ENCODE measurements around the gene MAD1L1.
A peak's percentile ranks its signal among the peaks of the same experiment; 100 is the strongest.
"Not testable (repeated sequence)": the region's sequence is repeated elsewhere in the genome, so short reads cannot be mapped to it uniquely, and the experiment has no call there.

The MAD1L1 gene

GRCh38 chr7:1886361-1887064 is 346.2 kb downstream of the MAD1L1 start:
- Histone ChIP-seq H3K36me3 (ENCODE audit: control insufficient read depth in 2 of 2, insufficient read depth in 2 of 2, low read length in 2 of 2) (peaks cover 14 to 20% of the 10 kb centered on the region in 2 donors), H3K9me3 (ENCODE audit: control insufficient read depth in 2 of 2, low read length in 2 of 2) (no peaks in the 10 kb centered on the region), H3K4me1 (ENCODE audit: control insufficient read depth in 2 of 2, insufficient read depth in 2 of 2, low read length in 2 of 2) (no peaks in the 10 kb centered on the region), H3K27ac (ENCODE audit: low read depth in 2 of 2, low read length in 2 of 2) (no peak overlapping the region), H3K27me3 (ENCODE audit: control insufficient read depth in 2 of 2, insufficient read depth in 2 of 2, low read length in 2 of 2) (no peaks in the 10 kb centered on the region), H3K9ac (ENCODE audit: low read depth in 1 of 2, low read length in 2 of 2) (no peak overlapping the region), H3K4me3 (ENCODE audit: low read length in 2 of 2) (no peak overlapping the region)

DNA sequence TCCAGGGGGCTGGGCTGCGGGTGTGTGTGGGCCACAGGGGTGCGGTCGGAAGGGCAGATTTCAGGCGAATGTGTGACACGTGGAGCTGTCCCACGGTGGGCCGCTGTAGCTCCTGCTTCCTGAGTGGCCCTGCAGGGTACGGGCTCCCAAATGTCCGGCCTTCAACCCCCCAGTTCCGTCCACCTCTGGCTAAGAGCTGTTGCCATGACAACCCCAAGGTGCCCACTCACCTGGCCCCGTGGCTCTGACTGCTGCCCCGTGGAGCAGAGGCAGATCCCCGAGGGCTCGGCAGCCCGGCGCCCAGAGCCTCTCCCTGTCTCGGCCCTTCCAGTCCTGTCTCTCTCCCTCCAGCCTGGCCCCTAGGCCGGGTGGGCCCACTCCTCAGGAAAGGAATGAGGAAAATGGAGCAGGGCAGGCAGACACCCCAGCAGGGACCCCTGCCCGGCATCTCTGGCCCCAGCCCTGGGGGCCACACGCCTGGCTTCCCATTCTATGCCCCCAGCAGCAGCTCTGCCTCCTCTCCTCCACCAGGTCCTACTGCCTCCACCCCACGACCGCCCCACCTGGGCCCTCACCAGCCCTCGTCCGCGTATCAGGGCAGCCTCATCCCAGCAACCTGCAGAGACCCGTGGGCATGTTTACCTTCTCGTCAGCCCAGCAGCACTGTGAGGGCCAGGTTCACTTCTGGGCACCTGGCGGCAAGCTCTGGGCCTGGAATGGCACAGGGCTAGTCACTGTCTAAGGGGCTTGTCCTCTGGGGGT is 347.1 kb downstream of the MAD1L1 start:
- Histone ChIP-seq H3K36me3 (ENCODE audit: control insufficient read depth in 2 of 2, insufficient read depth in 2 of 2, low read length in 2 of 2) (peaks cover 14 to 21% of the 10 kb centered on the region in 2 donors), H3K27ac (ENCODE audit: low read depth in 2 of 2, low read length in 2 of 2) (no peak overlapping the region), H3K4me1 (ENCODE audit: control insufficient read depth in 2 of 2, insufficient read depth in 2 of 2, low read length in 2 of 2) (no peaks in the 10 kb centered on the region)

DNA sequence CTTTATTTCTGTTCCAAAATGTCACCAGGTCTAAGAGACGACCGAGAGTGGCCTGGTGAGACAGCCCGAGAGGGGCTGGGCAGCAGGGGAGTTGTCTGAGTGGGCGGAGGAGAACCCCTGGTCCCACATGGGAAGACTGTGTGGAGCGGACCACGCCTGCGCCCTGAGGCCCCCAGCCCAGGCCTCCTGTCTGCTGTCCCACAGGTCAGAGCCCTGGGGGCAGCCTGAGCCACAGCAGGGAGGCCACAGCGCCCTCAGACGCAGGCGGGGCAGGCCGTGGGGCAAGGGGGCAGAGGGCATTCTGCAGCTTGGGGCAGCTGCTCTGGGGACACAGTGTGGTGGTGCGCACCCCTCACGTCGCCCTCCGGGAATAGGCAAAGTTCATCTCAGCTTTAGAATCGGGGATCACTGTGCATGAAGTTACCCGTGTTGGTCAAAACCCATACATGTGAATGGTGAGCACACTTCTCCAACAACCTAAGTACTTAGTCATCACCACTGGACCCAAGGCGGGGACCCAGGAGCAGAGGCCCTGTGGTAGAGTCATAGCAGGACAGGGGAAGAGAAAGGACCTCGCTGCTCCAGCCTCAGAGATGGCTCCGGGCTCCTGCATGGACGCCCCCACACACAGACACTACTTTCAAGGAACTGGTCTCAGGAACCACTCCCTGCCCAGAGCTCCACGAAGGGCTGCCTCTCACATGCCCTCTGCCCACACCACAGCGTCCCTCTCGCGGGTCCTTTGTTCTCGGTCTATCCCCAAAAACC is 348.0 kb downstream of the MAD1L1 start:
- no peak overlapping the region for H3K27ac ChIP-seq (ENCODE audit: low read depth in 2 of 2, low read length in 2 of 2)
- H3K36me3 ChIP-seq (ENCODE audit: control insufficient read depth in 2 of 2, insufficient read depth in 2 of 2, low read length in 2 of 2) = peaks cover 14 to 22% of the 10 kb centered on the region in 2 donors
- no peaks in the 10 kb centered on the region for H3K9me3 ChIP-seq (ENCODE audit: control insufficient read depth in 2 of 2, low read length in 2 of 2)
- H3K4me3 ChIP-seq (ENCODE audit: low read length in 2 of 2) = no peak overlapping the region
- no peaks in the 10 kb centered on the region for H3K4me1 ChIP-seq (ENCODE audit: control insufficient read depth in 2 of 2, insufficient read depth in 2 of 2, low read length in 2 of 2)
- no peak overlapping the region for H3K9ac ChIP-seq (ENCODE audit: low read depth in 1 of 2, low read length in 2 of 2)
- no peaks in the 10 kb centered on the region for H3K27me3 ChIP-seq (ENCODE audit: control insufficient read depth in 2 of 2, insufficient read depth in 2 of 2, low read length in 2 of 2)

More for the DNA sequence above, 347.1 kb downstream of the MAD1L1 start:
- no peaks in the 10 kb centered on the region for H3K27me3 ChIP-seq (ENCODE audit: control insufficient read depth in 2 of 2, insufficient read depth in 2 of 2, low read length in 2 of 2)
- no peak overlapping the region for H3K9ac ChIP-seq (ENCODE audit: low read depth in 1 of 2, low read length in 2 of 2)
- no peak overlapping the region for H3K4me3 ChIP-seq (ENCODE audit: low read length in 2 of 2)
- H3K9me3 ChIP-seq (ENCODE audit: control insufficient read depth in 2 of 2, low read length in 2 of 2) = no peaks in the 10 kb centered on the region

DNA sequence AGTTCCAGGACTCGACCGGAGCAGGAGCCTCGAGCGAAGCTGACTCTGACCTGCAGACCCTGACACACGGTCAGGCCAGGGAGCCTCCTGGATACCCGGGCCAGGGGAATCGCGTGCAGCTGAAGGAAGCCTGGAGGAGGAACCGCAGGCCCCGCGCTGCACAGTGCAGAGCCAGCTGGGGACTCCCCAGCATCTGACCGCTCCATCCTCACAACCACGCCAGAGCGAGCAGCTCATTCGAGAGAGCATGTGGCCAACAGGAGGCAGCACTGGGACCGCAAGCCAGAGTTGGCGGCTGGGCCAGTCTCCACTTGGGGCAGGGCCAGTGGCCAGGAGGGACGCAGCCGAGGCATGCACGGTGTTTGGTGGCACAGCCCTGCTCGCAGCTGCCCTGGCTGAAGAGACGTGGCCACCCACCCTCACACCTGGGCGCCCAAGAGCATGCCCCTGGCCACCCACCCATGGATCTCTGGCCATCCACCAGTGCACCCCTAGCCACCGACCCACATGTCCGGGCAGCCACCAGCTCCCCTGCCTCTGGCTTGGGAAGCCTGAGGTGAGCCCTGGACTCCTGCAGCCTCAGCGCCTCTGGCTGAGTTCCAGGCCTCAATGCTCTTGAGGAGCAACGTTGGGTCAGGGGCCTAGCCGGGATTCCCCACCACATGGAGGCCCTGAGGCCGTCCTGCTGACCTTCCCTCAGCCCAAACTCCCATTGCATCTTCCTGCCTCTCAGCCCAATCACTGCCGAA is 348.7 kb downstream of the MAD1L1 start:
- Histone ChIP-seq H3K9ac (ENCODE audit: low read depth in 1 of 2, low read length in 2 of 2) (no peak overlapping the region), H3K27ac (ENCODE audit: low read depth in 2 of 2, low read length in 2 of 2) (no peak overlapping the region), H3K9me3 (ENCODE audit: control insufficient read depth in 2 of 2, low read length in 2 of 2) (no peaks in the 10 kb centered on the region), H3K27me3 (ENCODE audit: control insufficient read depth in 2 of 2, insufficient read depth in 2 of 2, low read length in 2 of 2) (no peaks in the 10 kb centered on the region), H3K36me3 (ENCODE audit: control insufficient read depth in 2 of 2, insufficient read depth in 2 of 2, low read length in 2 of 2) (peaks cover 14 to 22% of the 10 kb centered on the region in 2 donors), H3K4me3 (ENCODE audit: low read length in 2 of 2) (no peak overlapping the region), H3K4me1 (ENCODE audit: control insufficient read depth in 2 of 2, insufficient read depth in 2 of 2, low read length in 2 of 2) (no peaks in the 10 kb centered on the region)

GRCh38 chr7:1883031-1883761 is 349.5 kb downstream of the MAD1L1 start:
- no peaks in the 10 kb centered on the region for H3K27me3 ChIP-seq (ENCODE audit: control insufficient read depth in 2 of 2, insufficient read depth in 2 of 2, low read length in 2 of 2)
- no peak overlapping the region for H3K9ac ChIP-seq (ENCODE audit: low read depth in 1 of 2, low read length in 2 of 2)
- no peak overlapping the region for H3K4me3 ChIP-seq (ENCODE audit: low read length in 2 of 2)
- H3K36me3 ChIP-seq (ENCODE audit: control insufficient read depth in 2 of 2, insufficient read depth in 2 of 2, low read length in 2 of 2) = peaks cover 8 to 14% of the 10 kb centered on the region in 2 donors
- H3K27ac ChIP-seq (ENCODE audit: low read depth in 2 of 2, low read length in 2 of 2) = no peak overlapping the region
- H3K9me3 ChIP-seq (ENCODE audit: control insufficient read depth in 2 of 2, low read length in 2 of 2) = no peaks in the 10 kb centered on the region
- no peaks in the 10 kb centered on the region for H3K4me1 ChIP-seq (ENCODE audit: control insufficient read depth in 2 of 2, insufficient read depth in 2 of 2, low read length in 2 of 2)

GRCh38 chr7:1882451-1882850 is 350.3 kb downstream of the MAD1L1 start:
- Histone ChIP-seq H3K36me3 (ENCODE audit: control insufficient read depth in 2 of 2, insufficient read depth in 2 of 2, low read length in 2 of 2) (peaks cover under 1 to 7% of the 10 kb centered on the region in 2 donors), H3K27ac (ENCODE audit: low read depth in 2 of 2, low read length in 2 of 2) (no peak overlapping the region)

GRCh38 chr7:1881946-1882345 is 350.8 kb downstream of the MAD1L1 start:
- no peak overlapping the region for H3K4me3 ChIP-seq (ENCODE audit: low read length in 2 of 2)
- no peak overlapping the region for H3K9ac ChIP-seq (ENCODE audit: low read depth in 1 of 2, low read length in 2 of 2)
- no peaks in the 10 kb centered on the region for H3K27me3 ChIP-seq (ENCODE audit: control insufficient read depth in 2 of 2, insufficient read depth in 2 of 2, low read length in 2 of 2)
- no peaks in the 10 kb centered on the region for H3K9me3 ChIP-seq (ENCODE audit: control insufficient read depth in 2 of 2, low read length in 2 of 2)
- no peaks in the 10 kb centered on the region for H3K4me1 ChIP-seq (ENCODE audit: control insufficient read depth in 2 of 2, insufficient read depth in 2 of 2, low read length in 2 of 2)
- H3K27ac ChIP-seq (ENCODE audit: low read depth in 2 of 2, low read length in 2 of 2) = no peak overlapping the region
- H3K36me3 ChIP-seq (ENCODE audit: control insufficient read depth in 2 of 2, insufficient read depth in 2 of 2, low read length in 2 of 2) = peaks cover 0 to 2% of the 10 kb centered on the region in 2 donors

More at GRCh38 chr7:1882451-1882850, 350.3 kb downstream of the MAD1L1 start:
- Histone ChIP-seq H3K9me3 (ENCODE audit: control insufficient read depth in 2 of 2, low read length in 2 of 2) (no peaks in the 10 kb centered on the region), H3K27me3 (ENCODE audit: control insufficient read depth in 2 of 2, insufficient read depth in 2 of 2, low read length in 2 of 2) (no peaks in the 10 kb centered on the region), H3K9ac (ENCODE audit: low read depth in 1 of 2, low read length in 2 of 2) (no peak overlapping the region), H3K4me1 (ENCODE audit: control insufficient read depth in 2 of 2, insufficient read depth in 2 of 2, low read length in 2 of 2) (no peaks in the 10 kb centered on the region), H3K4me3 (ENCODE audit: low read length in 2 of 2) (no peak overlapping the region)

GRCh38 chr7:1876641-1877040 is 356.1 kb downstream of the MAD1L1 start:
- H3K36me3 ChIP-seq (ENCODE audit: control insufficient read depth in 2 of 2, insufficient read depth in 2 of 2, low read length in 2 of 2); H3K9me3 ChIP-seq (ENCODE audit: control insufficient read depth in 2 of 2, low read length in 2 of 2); H3K9ac ChIP-seq (ENCODE audit: low read depth in 1 of 2, low read length in 2 of 2); H3K4me3 ChIP-seq (ENCODE audit: low read length in 2 of 2); H3K27ac ChIP-seq (ENCODE audit: low read depth in 2 of 2, low read length in 2 of 2); H3K4me1 ChIP-seq (ENCODE audit: control insufficient read depth in 2 of 2, insufficient read depth in 2 of 2, low read length in 2 of 2); H3K27me3 ChIP-seq (ENCODE audit: control insufficient read depth in 2 of 2, insufficient read depth in 2 of 2, low read length in 2 of 2): not testable (repeated sequence)

DNA sequence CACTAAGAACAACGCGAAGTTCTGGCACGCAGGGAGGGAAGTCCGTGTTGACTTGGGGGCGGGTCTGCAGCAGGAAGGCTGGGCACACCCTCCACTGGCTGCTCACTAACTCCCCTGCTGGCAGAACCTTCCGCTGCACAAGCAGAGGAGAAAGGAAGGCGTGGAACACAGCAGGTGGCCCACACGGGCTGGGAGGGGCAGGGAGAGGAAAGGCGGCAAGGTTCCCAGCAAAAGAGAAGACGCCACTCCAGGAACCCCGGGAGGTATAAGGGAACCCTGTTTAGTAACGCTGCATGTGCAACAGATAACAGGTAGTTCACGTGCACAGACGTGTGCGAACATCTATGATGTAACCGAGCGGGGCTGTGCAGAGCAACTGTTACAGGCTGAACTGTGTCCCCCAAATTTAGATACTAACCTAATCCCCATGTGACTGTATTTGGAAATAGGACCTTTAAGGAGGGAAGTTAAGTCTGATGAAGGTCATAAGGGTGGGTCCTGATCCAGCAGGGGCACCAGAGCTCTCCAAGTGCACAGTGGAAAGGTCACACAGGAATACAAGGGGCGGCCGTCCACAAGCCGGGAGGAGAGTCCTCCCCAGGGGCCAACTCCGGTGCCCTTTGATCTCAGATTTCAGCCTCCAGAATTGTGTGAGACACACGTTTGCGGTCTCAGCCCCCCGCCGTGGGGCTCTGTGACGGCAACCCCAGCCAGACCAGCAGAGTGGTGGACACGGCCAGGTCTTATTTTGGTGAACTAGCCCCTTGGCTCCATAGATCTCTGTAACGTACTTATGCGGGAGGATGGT is 357.1 kb downstream of the MAD1L1 start:
- peak overlapping the region in 1 of 2 donors; percentile 7 for H3K4me3 ChIP-seq (ENCODE audit: low read length in 2 of 2)
- not testable (repeated sequence) for H3K9me3 ChIP-seq (ENCODE audit: control insufficient read depth in 2 of 2, low read length in 2 of 2); H3K27ac ChIP-seq (ENCODE audit: low read depth in 2 of 2, low read length in 2 of 2); H3K27me3 ChIP-seq (ENCODE audit: control insufficient read depth in 2 of 2, insufficient read depth in 2 of 2, low read length in 2 of 2); H3K9ac ChIP-seq (ENCODE audit: low read depth in 1 of 2, low read length in 2 of 2); H3K4me1 ChIP-seq (ENCODE audit: control insufficient read depth in 2 of 2, insufficient read depth in 2 of 2, low read length in 2 of 2); H3K36me3 ChIP-seq (ENCODE audit: control insufficient read depth in 2 of 2, insufficient read depth in 2 of 2, low read length in 2 of 2)

Measured in mucosa of rectum (tissue), 2 donors.